ENCODE measurements around the gene ANKRD33. TPM values are rescaled to one million over a fixed set of nuclear protein-coding genes. Genes with fewer than 3 reads are reported as not detected.

ANKRD33 gene
- total RNA-seq, 2 experiments from 2014 or later, result not detected

Other genes with a start within 250 kb of the ANKRD33 start
- under 1 TPM; 0.23 to 0.33 TPM for gene FIGNL2, start 39.4 kb upstream of the ANKRD33 start, total RNA-seq
- not detected for gene ACVRL1, start 19.4 kb downstream of the ANKRD33 start, total RNA-seq
- 1 to 10 TPM; 4.5 to 5.2 TPM for gene ACVR1B, start 63.6 kb downstream of the ANKRD33 start, total RNA-seq
- gene TAMALIN, start 118.8 kb downstream of the ANKRD33 start, total RNA-seq, result 1 to 10 TPM; 5.8 to 7.4 TPM
- gene NR4A1, start 163.3 kb downstream of the ANKRD33 start, total RNA-seq, result 10 to 100 TPM; 10.0 to 10.5 TPM
- gene ATG101, start 181.9 kb downstream of the ANKRD33 start, total RNA-seq, result 10 to 100 TPM; 30.5 to 30.8 TPM
- not detected for gene SMIM41, start 191.6 kb downstream of the ANKRD33 start, total RNA-seq

Measured in activated CD4-positive, alpha-beta memory T cell treated with anti-CD3 and anti-CD28 coated beads, Interleukin-2, amount 10 ng/mL, durations not matched to agents 7 days and 5 days (primary cell).